Measurements from ENCODE around the gene WDR1.

The WDR1 gene

GRCh38 chr4:10109995-10110670 is 6.5 kb downstream of the WDR1 start:
- Histone ChIP-seq H3K9ac (ENCODE audit: low read depth, low read length) (no peak overlapping the region), H3K79me2 (ENCODE audit: insufficient read depth, low read length) (peaks cover 100% of the 10 kb centered on the region), H2AFZ (ENCODE audit: low read depth, low read length) (no peak overlapping the region), H4K20me1 (ENCODE audit: insufficient read depth, low read length) (peaks cover 100% of the 10 kb centered on the region), H3K27me3 (ENCODE audit: insufficient read depth, low read length, poor library complexity) (no peaks in the 10 kb centered on the region), H3K9me3 (ENCODE audit: insufficient read depth, low read length, severe bottlenecking) (no peaks in the 10 kb centered on the region), H3K27ac (ENCODE audit: low read length) (no peak overlapping the region), H3K36me3 (ENCODE audit: insufficient read depth, low read length) (peaks cover 97% of the 10 kb centered on the region), H3K4me2 (ENCODE audit: insufficient read depth, low read length) (peak overlapping the region; percentile 82; the same call in 1 of the 2 replicates), H3K4me1 (ENCODE audit: insufficient read depth, low read length) (peaks cover 84% of the 10 kb centered on the region), H3K4me3 (ENCODE audit: low read depth in 1 of 2, low read length in 2 of 2) (no peak overlapping the region)
- DNase-seq (no peak), ATAC-seq (ENCODE audit: insufficient read depth, low read depth) (no peak)
- TF ChIP-seq EZH2 (IDR thresholded peaks at IDR 0.05; ENCODE audit: borderline replicate concordance, low read depth, low read length, severe bottlenecking) (no peak), CTCF (IDR thresholded peaks at IDR 0.05; ENCODE audit: borderline replicate concordance, extremely low read depth, low read length, poor library complexity, severe bottlenecking) (no peak)

GRCh38 chr4:10108818-10109783 is 7.5 kb downstream of the WDR1 start:
- Histone ChIP-seq H3K36me3 (ENCODE audit: insufficient read depth, low read length) (peaks cover 97% of the 10 kb centered on the region), H3K27ac (ENCODE audit: low read length) (no peak overlapping the region), H3K9ac (ENCODE audit: low read depth, low read length) (no peak overlapping the region), H3K27me3 (ENCODE audit: insufficient read depth, low read length, poor library complexity) (no peaks in the 10 kb centered on the region), H3K4me1 (ENCODE audit: insufficient read depth, low read length) (peaks cover 78% of the 10 kb centered on the region), H3K79me2 (ENCODE audit: insufficient read depth, low read length) (peaks cover 100% of the 10 kb centered on the region), H4K20me1 (ENCODE audit: insufficient read depth, low read length) (peaks cover 100% of the 10 kb centered on the region), H2AFZ (ENCODE audit: low read depth, low read length) (no peak overlapping the region), H3K4me3 (ENCODE audit: low read depth in 1 of 2, low read length in 2 of 2) (no peak overlapping the region), H3K9me3 (ENCODE audit: insufficient read depth, low read length, severe bottlenecking) (no peaks in the 10 kb centered on the region), H3K4me2 (ENCODE audit: insufficient read depth, low read length) (peak overlapping the region; percentile 82)
- TF ChIP-seq EZH2 (IDR thresholded peaks at IDR 0.05; ENCODE audit: borderline replicate concordance, low read depth, low read length, severe bottlenecking) (no peak), CTCF (IDR thresholded peaks at IDR 0.05; ENCODE audit: borderline replicate concordance, extremely low read depth, low read length, poor library complexity, severe bottlenecking) (no peak)
- ATAC-seq (ENCODE audit: insufficient read depth, low read depth) (peak; percentile 21; the same call in 1 of the 3 replicates), DNase-seq (no peak)

DNA sequence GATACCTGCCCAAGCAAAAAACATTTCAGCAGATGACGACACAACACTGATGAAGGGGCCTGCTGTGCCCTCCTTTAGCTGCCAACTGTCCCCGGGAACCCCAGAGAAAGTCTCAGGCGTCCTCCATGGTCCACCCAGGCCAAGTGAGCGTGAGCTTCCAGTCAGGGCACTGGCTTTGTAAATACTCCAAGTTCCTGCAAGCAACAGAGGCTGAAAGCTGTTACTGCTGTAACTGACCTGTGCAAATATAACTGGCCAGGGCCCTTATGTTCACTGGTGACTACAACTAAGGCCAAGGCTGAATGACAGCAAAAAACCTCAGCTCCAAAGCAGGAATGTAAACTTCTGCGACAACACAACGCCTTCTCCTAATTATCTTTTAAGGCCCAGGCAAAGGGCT is 8.2 kb downstream of the WDR1 start:
- Histone ChIP-seq H3K9ac (ENCODE audit: low read depth, low read length) (no peak overlapping the region), H3K4me1 (ENCODE audit: insufficient read depth, low read length) (peaks cover 71% of the 10 kb centered on the region), H3K79me2 (ENCODE audit: insufficient read depth, low read length) (peaks cover 100% of the 10 kb centered on the region), H3K27ac (ENCODE audit: low read length) (peak overlapping the region; percentile 19; the same call in 1 of the 2 replicates), H3K4me3 (ENCODE audit: low read depth in 1 of 2, low read length in 2 of 2) (no peak overlapping the region), H3K4me2 (ENCODE audit: insufficient read depth, low read length) (peak overlapping the region; percentile 82), H4K20me1 (ENCODE audit: insufficient read depth, low read length) (peaks cover 100% of the 10 kb centered on the region), H3K27me3 (ENCODE audit: insufficient read depth, low read length, poor library complexity) (no peaks in the 10 kb centered on the region), H2AFZ (ENCODE audit: low read depth, low read length) (no peak overlapping the region), H3K9me3 (ENCODE audit: insufficient read depth, low read length, severe bottlenecking) (no peaks in the 10 kb centered on the region), H3K36me3 (ENCODE audit: insufficient read depth, low read length) (peaks cover 97% of the 10 kb centered on the region)
- ATAC-seq (ENCODE audit: insufficient read depth, low read depth) (no peak), DNase-seq (no peak)
- TF ChIP-seq EZH2 (IDR thresholded peaks at IDR 0.05; ENCODE audit: borderline replicate concordance, low read depth, low read length, severe bottlenecking) (no peak), CTCF (IDR thresholded peaks at IDR 0.05; ENCODE audit: borderline replicate concordance, extremely low read depth, low read length, poor library complexity, severe bottlenecking) (no peak)
